Measurements from ENCODE around the gene HRNR.
"Not testable (repeated sequence)": the region's sequence is repeated elsewhere in the genome, so short reads cannot be mapped to it uniquely, and the experiment has no call there.

- TF ChIP-seq CTCF (IDR thresholded peaks at IDR 0.05; ENCODE audit: poor library complexity, severe bottlenecking); TAF1 (IDR thresholded peaks at IDR 0.05; ENCODE audit: low read depth); EZH2 (IDR thresholded peaks at IDR 0.05; ENCODE audit: borderline replicate concordance, insufficient read depth, low read length, poor library complexity, severe bottlenecking); SMC3 (conservative IDR thresholded peaks at IDR 0.05; ENCODE audit: poor library complexity); POLR2AphosphoS5 (IDR thresholded peaks at IDR 0.05); EP300 (conservative IDR thresholded peaks at IDR 0.05; ENCODE audit: poor library complexity, severe bottlenecking); REST (IDR thresholded peaks at IDR 0.05; ENCODE audit: borderline replicate concordance); RAD21 (conservative IDR thresholded peaks at IDR 0.05): not testable (repeated sequence)
Observed at GRCh38 chr1:152256394-152256793, 32.4 kb upstream of the HRNR start.

Measured in neural cell (in vitro differentiated cells).